HG03135 (cell line): Measurements from ENCODE around the gene GNL3.
"Not testable (repeated sequence)": the region's sequence is repeated elsewhere in the genome, so short reads cannot be mapped to it uniquely, and the experiment has no call there.

Experiments
- ATAC-seq: cut with Tn5 transposase; IDR thresholded peaks from one replicate; pipeline ENCODE4 v1.9.1; 2021; ENCODE audit warnings: mild to moderate bottlenecking, moderate library complexity; ENCODE audit not compliant: unreplicated experiment

Gene GNL3, protein sequence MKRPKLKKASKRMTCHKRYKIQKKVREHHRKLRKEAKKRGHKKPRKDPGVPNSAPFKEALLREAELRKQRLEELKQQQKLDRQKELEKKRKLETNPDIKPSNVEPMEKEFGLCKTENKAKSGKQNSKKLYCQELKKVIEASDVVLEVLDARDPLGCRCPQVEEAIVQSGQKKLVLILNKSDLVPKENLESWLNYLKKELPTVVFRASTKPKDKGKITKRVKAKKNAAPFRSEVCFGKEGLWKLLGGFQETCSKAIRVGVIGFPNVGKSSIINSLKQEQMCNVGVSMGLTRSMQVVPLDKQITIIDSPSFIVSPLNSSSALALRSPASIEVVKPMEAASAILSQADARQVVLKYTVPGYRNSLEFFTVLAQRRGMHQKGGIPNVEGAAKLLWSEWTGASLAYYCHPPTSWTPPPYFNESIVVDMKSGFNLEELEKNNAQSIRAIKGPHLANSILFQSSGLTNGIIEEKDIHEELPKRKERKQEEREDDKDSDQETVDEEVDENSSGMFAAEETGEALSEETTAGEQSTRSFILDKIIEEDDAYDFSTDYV

GRCh38 chr3:52685709-52686691, at the start of gene GNL3, which contains the start of gene PBRM1:
Gene GNL3, plus strand, starts transcription at chr3:52686032. Its CDS starts 61 bp downstream, at chr3:52686093.
Gene PBRM1, minus strand, starts transcription at chr3:52685913.
- ATAC-seq, result peak; percentile 71

DNA sequence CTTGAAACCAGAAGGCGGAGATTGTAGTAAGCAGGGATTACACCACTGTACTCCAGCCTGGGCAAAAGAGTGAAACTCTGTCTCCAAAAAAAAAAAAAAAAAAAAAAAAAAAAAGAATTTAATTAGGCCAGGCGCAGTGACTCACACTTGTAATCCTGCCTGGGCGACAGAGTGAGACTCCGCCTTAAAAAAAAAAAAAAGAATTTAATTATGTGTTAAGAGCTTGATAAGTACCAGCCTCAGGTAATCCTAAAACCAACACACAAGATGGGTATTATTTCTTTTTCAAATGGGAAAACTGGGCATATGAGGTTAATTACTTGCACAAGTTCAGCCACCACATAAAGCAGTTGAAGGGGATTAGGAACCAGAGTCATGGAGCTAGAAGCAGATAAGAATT, 49.2 kb upstream of the GNL3 start:
- ATAC-seq, result no peak

GRCh38 chr3:52645549-52645948, 40.3 kb upstream of the GNL3 start:
- ATAC-seq, result no peak

DNA sequence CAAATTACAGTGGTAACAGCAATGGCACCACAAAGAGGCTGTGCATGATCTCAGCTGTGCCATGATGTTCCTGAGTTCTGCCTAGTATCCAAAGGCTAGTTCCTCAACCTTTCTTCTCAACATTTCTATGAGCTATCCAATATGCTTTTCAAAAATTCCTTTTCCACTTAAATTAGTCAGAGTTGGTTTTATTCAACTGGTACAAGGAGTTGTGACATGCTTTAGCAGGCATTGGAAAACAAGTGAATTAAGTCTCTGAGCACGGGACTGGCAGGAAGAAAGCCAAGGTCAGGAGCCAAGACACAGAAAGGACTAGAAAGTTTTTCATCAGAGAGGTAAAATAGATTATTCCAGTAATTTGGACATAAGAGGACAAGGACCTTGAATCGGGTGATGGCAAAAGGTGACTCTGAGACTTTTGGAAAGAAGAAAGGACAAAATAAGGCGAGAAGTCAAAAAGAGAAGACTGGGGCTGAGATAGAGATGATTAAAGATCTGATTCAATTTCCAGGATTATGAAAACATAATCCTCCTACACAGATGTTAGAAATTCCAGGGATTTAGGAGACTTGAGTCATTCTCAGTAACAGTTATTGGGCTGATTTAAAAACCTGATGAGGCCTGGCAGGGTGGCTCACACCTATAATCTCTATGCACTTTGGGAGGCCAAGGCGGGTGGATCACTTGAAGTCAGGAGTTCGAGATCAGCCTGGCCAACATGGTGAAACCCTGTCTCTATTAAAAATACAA, 36.2 kb upstream of the GNL3 start:
- no peak for ATAC-seq

- ATAC-seq, result no peak
Measured at GRCh38 chr3:52650439-52650838, 35.4 kb upstream of the GNL3 start.

GRCh38 chr3:52651592-52651991, 34.2 kb upstream of the GNL3 start:
- no peak for ATAC-seq

DNA sequence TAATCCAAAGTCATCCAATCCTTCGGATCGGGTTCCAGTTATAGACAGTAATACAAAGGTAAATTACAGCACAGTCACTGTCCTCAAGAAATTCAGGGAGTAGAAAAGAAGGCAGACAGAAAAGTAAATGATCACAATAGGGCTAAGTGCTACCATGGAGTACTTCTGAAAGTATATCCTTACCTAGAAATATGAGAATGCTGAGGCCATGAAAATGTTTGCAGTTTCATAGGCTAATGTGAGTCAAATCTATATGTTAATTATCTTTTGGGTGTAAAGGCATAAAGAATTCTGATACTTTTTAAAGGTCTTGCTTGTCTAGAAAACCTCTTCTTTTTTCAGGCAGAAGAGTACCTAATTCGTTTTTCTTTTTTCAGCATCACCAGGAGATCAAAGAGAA, 29.9 kb upstream of the GNL3 start:
- no peak for ATAC-seq

- no peak for ATAC-seq
Measured at GRCh38 chr3:52660046-52660445, 25.8 kb upstream of the GNL3 start.

DNA sequence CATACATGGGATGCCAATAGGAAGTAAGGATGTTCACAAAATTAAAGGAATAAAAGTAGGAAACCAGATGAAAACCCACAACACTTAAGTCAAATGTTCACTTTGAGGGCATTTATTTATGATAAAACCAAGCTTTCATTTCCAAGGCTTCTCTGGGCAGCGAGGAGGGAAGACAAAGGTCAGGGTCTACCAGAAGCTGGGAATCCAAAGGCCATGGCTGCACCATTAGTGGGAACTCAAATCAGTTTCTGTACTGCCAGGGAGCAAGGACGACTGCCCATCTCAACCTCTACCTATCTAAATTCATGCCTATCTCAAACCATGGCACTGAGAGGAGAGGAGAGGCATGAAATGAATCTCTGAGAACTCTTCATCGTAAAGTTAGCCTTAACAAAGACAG, 22.7 kb upstream of the GNL3 start:
- no peak for ATAC-seq

DNA sequence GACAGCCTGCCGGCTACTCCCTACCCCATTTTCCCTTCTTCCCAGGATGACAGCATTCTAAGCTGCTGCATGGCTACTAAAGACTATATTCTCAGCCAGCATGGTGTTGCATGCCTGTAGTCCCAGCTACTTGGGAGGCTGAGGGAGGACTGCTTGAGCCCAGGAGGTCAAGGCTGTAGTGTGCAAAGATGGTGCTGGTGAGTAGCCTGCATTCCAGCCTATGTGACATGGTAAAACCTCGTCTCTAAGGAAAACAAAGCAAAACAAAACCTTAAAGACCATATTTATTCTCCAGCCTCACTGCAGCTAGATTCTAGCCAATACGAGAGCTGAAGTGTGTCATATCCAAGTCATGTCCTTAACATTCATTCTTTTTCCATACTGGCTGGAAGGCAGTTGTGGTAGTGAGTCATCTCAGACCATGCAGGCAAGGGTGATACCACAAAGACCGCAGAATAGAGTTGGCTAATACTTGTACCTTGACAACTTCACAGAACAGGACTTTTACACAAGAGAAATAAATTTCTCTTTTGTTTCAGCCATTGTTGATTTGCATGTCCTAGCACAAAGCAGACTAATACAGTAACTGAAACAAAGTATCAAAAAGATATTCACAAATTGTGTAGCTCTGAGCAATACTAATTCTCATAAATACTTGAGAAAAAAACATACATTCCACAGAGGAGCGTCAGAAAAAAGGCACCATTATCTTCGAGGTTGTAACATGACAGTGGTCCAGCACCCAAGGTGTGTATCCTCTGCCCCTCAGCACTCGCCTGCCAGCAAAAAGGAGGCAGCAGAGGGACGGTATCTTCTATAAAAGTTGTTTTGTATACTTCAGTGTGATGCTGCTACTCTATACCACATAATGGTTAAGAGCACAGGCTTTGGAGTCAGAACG, 15.0 kb upstream of the GNL3 start:
- ATAC-seq, result peak; percentile 64

DNA sequence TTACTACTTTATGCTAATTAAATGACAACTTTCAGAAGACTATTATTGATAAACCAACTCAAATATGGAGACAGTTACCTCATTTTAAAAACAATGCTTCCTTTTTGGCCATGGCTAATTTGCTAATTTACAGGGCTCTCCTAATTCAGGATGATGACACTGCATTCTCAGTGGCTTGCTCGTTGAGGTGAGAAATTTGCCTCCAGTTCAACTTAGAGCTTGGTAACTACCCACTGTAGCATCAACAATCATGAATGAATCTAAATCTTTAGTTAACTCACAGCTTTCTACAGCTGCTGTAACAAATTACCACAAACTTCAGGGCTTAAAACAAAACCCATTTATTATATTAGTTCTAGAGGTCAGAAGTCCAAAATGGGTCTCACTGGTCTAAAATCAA, 14.2 kb upstream of the GNL3 start:
- ATAC-seq, result no peak

DNA sequence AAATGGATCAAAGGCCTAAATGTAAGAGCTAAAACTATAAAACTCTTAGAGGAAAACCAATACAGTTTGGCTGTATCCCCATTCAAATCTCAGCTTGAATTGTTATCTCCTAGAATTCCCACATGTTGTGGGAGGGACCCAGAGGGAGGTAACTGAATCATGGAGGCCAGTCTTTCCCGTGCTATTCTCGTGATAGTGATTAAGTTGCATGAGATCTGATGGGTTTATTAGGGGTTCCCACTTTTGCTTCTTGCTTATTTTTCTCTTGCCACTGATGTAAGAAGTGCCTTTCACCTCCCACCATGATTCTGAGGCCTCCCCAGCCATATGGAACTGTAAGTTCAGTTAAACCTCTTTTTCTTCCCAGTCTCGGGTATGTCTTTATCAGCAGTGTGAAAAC, 9.6 kb upstream of the GNL3 start:
- ATAC-seq, result not testable (repeated sequence)

DNA sequence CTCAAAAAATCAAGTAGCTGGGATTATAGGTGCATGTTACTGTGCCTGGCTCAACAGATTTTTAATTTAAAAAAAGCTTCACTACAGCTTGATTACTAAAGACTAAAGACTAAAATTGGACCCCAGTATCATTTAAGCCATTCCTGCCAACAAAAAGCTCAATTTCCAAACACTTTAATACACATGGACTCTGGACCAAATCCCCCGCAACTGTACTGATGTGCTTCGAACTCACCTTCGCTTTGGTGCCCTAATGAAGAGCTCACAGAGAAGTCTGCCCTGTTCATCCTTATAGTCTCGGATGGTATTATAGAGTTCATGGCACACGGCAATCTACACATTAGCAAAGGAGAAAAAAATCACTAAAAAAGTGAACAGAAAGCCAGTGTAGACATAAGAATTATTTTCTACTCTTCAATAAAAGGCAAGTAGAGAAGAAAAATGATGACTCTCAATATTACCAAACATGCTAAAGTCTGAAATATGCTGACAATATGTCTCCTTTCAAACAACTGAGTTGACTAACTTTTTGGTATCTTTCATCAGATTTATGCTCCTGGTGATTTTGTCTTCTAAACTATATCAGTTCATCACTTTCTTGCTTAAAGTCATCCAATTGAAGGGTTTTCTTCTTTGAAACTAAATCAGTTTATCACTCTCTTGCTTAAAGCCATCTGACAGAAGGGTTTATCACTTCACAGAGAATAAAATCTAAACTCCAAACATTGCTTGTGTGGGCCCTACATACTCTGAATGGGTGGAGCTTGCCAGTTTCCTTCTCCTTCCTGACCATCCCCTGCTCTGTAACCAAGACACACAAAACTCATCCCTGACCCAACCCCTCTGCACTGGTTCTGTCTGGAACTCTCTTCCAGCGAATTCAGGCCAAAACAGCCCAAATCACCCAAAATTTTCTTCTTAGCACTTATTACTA, 7.3 kb upstream of the GNL3 start:
- no peak for ATAC-seq

DNA sequence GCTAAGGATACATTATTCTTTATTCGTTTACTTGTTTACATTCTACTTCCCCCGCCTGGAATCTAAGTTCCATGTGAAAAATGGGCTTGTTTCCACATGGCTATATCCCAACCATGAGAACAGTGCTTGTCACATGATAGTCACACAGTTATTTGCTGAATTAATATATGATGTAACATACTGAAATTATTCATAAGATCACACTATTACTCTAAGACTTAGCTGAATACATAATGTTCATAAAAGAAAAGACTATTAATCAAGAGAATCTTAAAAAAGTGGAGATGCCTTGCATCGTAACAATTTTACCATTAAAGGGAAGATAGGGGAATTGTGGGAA, 6.7 kb upstream of the GNL3 start:
- ATAC-seq, result no peak

GRCh38 chr3:52679811-52680210, 6.0 kb upstream of the GNL3 start:
- no peak for ATAC-seq

- no peak for ATAC-seq
Measured at GRCh38 chr3:52681596-52681995, 4.2 kb upstream of the GNL3 start.

DNA sequence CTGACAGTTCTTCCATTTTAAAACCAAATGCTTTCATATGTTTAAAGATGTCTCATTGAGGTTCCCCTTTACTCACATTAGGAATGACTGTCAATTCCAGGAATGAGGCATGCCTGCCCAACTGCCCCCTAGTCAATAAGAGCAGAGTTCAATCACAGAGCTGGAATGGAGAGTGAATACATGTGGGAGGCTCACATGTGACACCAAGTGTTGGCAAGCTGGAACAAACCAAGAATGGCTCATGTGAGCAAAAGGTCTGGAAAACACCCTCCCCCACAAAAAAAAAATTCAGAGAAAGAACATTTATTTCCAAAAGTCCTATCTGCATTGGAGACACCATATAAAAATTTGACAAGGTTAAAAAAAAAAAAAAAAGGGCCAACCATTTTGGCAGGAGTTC, 3.8 kb upstream of the GNL3 start:
- no peak for ATAC-seq

DNA sequence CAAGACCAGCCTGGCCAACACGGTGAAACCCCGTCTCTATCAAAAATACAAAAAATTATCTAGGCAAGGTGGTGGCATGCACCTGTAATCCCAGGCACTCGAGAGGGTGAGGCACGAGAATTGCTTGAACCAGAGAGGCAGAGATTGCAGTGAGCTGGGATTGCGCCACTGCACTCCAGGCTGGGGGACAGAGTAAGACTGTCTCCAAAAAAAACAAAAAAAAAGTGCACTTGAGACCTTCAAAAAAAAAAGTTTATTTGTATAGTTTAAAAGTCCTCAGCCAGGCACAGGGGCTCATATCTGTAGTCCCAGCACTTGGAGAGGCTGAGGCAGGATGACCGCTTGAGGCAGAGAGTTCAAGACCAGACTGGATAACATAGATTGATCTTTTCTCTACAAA, 2.2 kb upstream of the GNL3 start:
- ATAC-seq, result no peak

- no peak for ATAC-seq
Measured at GRCh38 chr3:52684184-52684583, 1.6 kb upstream of the GNL3 start.
